Astrocyte of the cerebellum (primary cell): ENCODE data around the gene SYCP2L.
A peak's percentile ranks its signal among the peaks of the same experiment; 100 is the strongest.

ENCODE experiments used
- DNase-seq: peaks from one replicate; pipeline ENCODE4 v3.0.0-alpha.2; 2011; ENCODE audit warnings: low read depth
- H3K4me3 ChIP-seq: 2 replicates; pipeline ENCODE4 v1.5.1; 2011; ENCODE audit warnings: mild to moderate bottlenecking, low read depth, low read length, moderate library complexity
- CTCF ChIP-seq: IDR thresholded peaks from 2 replicates; pipeline ENCODE4 v1.5.1; 2012; ENCODE audit warnings: low read length, low read depth, moderate library complexity, mild to moderate bottlenecking; ENCODE audit errors: missing control alignments
- in situ Hi-C: cut with HindIII; loops from 2 replicates; pipeline ENCODE4 v1.10.0; 2017; ENCODE audit warnings: low sequenced_read_pairs

Gene SYCP2L

GRCh38 chr6:10963113-10963512 is 76.3 kb downstream of the SYCP2L start:
- no peak overlapping the region for H3K4me3 ChIP-seq
- DNase-seq, result no peak
- in situ Hi-C loops, result no loop called here
- TF ChIP-seq CTCF, result no peak

- no peak for TF ChIP-seq CTCF
- no peak overlapping the region for H3K4me3 ChIP-seq
- DNase-seq, result no peak
- in situ Hi-C loops, result no loop called here
Measured at GRCh38 chr6:10964684-10965083, 77.8 kb downstream of the SYCP2L start.

GRCh38 chr6:10968776-10969175 is 81.9 kb downstream of the SYCP2L start:
- no peak overlapping the region for H3K4me3 ChIP-seq
- DNase-seq, result peak; percentile 5
- no peak for TF ChIP-seq CTCF
- in situ Hi-C loops, result no loop called here

GRCh38 chr6:10970731-10971130 is 83.9 kb downstream of the SYCP2L start:
- no peak for TF ChIP-seq CTCF
- DNase-seq, result no peak
- no peak overlapping the region for H3K4me3 ChIP-seq
- in situ Hi-C loops, result no loop called here

GRCh38 chr6:10972196-10972595 is 85.3 kb downstream of the SYCP2L start:
- in situ Hi-C loops, result no loop called here
- DNase-seq, result no peak
- TF ChIP-seq CTCF, result no peak

DNA sequence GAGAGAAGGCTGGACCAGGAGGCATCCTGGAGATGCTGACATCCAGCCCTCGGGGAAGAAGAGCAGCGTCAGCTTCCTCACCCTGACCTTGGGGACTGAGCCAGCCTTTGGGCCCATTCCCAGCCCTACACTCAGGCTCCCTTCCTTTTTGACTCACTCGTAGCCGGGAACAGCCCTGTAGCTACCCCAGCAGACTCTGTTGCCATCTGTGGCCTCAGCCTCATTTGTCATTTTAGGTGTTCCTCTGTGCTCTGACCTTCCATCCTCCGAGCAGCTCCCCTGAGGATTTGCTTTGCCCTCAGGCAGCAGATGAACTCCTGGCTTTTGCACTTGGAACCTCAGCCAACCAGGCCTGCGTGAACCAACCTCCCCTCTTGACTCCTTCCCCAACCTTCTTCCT is 89.7 kb downstream of the SYCP2L start:
- in situ Hi-C loops, result no loop called here
- no peak for DNase-seq
- H3K4me3 ChIP-seq, result no peak overlapping the region
- TF ChIP-seq CTCF, result no peak

More at GRCh38 chr6:10972196-10972595, 85.3 kb downstream of the SYCP2L start:
- H3K4me3 ChIP-seq, result no peak overlapping the region
